Fibroblast of skin of right biceps (primary cell): ENCODE data around the gene AK8.
A peak's percentile ranks its signal among the peaks of the same experiment; 100 is the strongest.

Experiments used
- DNase-seq: peaks from one replicate; pipeline ENCODE4 v3.0.0-alpha.2; 2013

The AK8 gene

DNA sequence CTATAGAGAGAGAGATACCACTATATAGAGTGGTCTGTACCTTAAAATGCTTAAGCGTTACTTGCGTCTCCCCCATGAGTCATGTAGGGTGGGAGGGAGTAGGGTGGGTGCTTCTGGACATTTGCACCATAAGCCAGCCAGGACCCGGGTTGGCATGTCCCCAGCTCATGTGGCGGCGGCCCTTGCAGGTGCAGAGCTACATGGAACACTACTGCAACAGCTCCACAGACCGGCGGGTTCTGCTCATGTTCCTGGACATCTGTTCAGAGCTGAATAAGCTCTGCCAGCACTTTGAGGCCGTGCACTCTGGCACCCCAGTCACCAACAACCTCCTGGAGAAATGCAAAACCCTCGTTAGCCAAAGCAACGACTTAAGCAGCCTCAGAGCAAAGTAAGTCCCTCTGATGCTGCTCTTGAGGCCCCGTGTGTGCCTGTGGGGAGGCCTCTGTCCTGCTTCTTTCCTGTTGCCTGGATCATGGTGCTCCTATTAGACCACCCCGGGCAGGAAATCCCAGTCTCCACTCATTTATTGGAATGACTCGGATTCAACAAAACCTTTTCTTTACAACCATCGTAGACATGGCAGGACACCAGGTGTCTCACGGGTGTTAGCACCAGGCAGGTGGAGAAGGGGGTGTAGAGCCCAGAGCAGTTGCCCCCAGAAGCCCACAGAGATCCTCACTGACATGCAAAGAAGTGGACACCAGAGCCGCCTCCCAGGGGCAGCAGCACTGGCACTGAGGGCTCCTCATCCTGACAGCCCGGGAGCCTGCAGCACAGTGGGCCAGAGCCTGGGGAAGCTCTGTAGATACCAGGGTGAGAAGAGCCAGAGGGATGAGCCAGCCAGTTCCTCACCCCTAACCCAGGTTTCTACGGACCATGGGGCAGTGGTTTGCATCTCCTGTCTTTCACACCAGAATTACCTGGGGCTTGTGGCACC, 9.4 kb upstream of the AK8 start:
- no peak for DNase-seq

GRCh38 chr9:132886334-132886725, 8.2 kb upstream of the AK8 start:
- DNase-seq = no peak

- no peak for DNase-seq
These were observed 7.7 kb upstream of the AK8 start for GRCh38 chr9:132885720-132886333.

DNA sequence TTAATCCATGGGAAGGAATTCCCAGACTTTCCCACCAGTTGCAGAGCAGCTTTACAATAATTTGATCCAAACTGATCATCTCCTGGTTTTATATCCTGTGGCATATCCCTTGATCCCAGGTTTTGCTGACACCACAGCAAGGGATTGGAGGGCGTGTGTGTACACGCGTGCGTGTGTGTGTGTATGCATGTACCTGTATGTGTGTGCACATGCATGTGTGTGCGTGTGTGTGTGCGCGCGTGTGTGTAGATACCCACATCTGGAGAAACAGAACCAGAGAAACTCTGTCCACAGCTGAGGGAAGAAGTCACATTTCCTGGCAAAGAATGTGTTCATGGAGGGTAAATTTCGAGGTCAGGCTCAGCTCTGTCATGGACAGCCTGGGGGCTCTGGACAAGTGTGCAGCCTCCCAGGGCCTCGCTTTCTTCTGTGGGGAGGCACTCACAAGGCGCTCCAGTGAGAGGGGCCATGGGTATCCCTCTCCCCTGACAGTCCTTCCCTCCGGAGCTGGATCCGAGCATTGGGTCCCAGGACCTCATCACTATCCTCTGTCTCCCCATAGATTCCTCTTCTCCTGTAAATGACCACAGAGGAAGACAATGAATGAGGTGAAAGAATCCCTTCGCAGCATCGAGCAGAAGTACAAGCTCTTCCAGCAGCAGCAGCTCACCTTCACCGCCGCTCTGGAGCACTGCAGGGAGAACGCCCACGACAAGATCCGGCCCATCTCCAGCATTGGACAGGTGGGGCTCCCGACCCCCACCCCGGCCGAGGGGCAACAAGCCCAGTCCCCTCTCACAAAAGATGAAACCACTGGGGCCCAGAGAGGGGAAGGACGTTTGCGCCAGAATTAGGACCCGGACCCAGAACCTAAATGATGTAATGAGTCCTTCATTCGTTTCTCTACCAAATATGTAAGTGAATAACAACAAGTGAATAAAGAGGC, 5.5 kb upstream of the AK8 start:
- DNase-seq = no peak

DNA sequence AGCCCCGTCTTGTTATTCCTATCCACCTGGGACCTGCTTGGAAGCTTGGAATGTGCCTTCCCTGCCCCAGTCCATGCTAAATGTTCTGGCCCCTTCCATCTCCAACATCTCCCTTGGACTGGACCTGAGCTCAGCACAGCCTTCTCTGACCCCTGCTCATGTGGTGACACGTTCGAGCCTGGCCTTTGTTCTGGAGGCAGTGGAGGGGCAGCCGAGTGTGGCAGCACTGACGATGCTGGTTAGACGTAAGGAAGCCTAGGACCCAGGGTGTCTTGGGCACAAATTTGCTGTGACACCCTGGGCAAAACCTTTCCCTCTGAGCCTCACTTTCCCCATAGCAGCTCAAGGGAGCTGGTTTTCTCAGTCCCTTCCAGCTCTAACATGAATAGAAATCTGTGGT, 4.5 kb upstream of the AK8 start:
- DNase-seq = no peak

DNA sequence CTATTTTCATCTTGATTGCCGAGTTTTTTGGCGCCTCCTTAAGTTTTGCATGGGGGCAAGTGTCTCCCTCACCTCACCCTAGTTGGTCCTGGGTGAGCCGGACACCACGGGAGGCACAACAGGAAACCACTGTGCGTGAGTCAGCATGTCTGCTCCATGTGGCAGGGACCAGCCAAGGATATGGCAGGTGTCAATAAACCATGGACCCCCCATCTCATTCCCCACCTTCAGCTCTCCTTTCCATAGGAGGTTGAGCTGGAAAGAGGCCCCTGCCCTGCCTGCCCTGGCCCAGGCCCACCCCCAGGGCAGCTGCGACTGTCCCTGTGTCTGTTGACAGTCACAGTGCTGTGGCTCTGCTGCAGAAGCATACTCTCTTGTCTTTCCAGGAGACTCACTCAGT, 3.7 kb upstream of the AK8 start:
- DNase-seq = no peak

- DNase-seq = no peak
These were observed 2.2 kb upstream of the AK8 start for GRCh38 chr9:132880324-132880661.

DNA sequence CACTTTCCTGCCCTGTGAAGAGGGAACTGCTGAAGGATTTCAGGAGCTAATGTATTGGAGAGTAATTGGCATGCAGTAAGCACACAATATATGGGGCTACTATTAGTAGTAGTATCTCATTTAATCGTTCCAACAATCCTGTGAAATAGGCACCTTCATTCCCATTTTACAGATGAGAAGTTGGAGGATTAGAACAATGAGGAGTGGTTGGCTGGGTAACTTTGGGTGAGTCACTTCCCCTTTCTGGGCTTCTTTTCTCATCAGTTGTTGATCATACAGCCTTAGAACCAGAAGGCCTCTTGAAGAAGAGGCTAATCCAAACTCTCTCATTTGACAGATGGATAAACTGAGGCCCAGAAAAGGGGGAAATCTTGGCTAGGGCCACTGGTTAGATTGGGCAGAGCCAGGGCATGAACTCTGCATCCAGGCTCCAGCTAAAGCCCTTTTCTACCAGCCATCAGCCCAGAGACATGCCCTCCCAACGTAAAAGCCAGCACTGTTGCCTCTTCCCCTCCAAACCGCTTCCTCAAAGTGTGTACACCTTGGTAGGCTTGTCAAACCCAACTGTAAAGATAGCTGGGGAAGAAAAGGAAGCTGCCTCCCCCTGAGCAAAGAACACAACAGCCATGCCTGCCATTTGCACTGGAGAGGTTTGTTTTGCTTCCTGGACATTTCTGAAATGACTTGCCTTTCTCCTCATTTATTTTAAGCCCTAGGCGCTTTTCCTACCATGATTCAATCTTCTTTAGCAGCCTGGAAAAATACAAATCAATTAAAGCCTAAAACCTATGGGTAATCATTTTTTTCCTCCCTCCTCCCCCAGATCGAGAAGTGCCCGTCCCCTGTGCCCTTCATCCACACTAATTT, 1.6 kb upstream of the AK8 start:
- DNase-seq = no peak

- peak; percentile 55 for DNase-seq
These were observed 792 bp upstream of the AK8 start, which contains the start of gene SPACA9 for GRCh38 chr9:132878695-132879456. Gene SPACA9, plus strand, starts transcription at chr9:132878898. Its CDS starts 5,050 bp downstream, at chr9:132883948.

GRCh38 chr9:132877458-132877823, 643 bp downstream of the AK8 start:
- no peak for DNase-seq

DNA sequence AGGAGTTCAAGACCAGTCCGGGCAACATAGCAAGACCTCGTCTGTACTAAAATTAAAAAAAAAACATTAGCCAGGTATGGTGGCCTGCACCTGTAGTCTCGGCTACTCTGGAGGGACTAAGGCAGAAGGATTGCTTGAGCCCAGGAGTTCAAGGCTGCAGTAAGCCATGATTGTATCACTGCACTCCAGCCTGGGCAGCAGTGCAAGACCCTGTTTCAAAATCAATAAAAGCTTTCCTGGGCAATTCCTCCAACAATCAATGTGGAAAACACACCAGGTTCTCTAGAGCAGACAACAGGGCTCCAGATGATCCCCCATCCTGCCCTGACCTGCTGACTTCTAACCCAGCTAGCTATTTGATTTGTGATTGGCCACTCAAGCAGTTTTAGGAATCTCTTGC, 1.2 kb downstream of the AK8 start:
- no peak for DNase-seq

DNA sequence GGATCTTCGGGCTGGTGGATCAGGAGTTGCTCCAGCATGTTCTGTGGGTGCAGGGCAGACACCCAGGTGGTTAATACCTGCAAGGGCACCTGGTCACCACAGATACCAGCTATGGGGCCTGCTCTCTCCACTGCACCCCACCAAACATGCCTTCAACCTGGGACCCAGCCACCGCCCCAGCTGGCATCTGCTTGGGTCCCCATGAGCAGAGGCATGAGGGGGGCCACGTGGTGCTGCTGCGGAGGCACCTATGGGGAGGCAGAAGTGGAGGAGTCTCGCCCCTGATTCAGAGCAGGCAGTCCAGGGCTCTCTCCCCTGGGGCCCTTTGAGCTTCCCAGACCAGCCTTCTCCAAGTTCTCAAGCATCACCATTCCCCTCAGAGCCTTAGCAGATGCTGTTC, 2.9 kb downstream of the AK8 start:
- DNase-seq = no peak

- DNase-seq = no peak
These were observed 4.7 kb downstream of the AK8 start for GRCh38 chr9:132873403-132873802.

- no peak for DNase-seq
These were observed 8.8 kb downstream of the AK8 start for GRCh38 chr9:132869266-132869665.

DNA sequence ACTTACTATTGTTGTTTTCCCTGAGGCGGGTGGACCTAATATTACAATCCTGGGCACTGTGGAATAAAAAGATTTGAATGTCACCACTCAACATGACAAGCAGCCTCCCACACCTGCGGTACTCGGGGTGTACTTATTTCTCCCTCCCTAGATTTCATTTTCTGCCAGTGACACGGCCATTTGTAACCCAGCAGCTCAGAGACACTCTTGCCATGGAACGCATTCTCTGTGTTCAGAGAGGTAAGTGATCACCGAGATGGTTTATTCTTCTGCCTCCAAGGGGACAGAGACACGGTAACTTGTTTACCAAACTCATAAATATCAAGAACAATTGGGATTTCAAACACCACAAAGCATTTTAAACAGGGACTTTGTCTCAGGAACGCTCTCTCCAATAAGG, 11.2 kb downstream of the AK8 start:
- no peak for DNase-seq

- DNase-seq = no peak
These were observed 13.4 kb downstream of the AK8 start for GRCh38 chr9:132864691-132865090.

GRCh38 chr9:132864277-132864676, 13.8 kb downstream of the AK8 start:
- no peak for DNase-seq

GRCh38 chr9:132863096-132863495, 15.0 kb downstream of the AK8 start:
- DNase-seq = no peak

DNA sequence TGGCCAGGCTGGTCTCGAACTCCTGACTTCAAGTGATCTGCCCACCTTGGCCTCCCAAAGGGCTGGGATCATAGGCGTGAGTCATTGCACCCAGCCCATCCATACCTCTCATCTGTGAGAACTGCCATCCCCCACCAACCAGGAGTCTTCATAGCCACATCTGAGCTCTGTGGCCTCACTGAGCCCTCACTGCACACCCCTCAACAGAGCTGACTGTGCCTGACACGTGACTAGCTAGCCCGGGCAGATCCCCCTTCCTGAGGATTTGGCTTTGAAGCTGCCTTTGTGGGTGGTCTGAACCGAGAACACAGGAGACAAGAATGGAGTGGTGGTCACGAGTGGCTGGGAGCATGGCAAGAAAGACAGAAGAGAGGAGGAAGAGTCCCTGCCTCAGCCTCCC, 15.6 kb downstream of the AK8 start:
- DNase-seq = peak; percentile 9

- DNase-seq = no peak
These were observed 16.4 kb downstream of the AK8 start for GRCh38 chr9:132861666-132862065.

GRCh38 chr9:132858751-132859150, 19.3 kb downstream of the AK8 start:
- DNase-seq = no peak
